Prostate gland (tissue), 2 donors: ENCODE results near the gene HIGD1B.

Source experiments
- POLR2AphosphoS5 ChIP-seq: sonication (generic); formaldehyde crosslinking; IDR thresholded peaks from one replicate; pipeline ENCODE4 v1.6.1; 2017; ENCODE audit warnings: antibody characterized with exemption
- TF ChIP-seq, protein P1 (sequence below), 4 experiments: fragments of 200-600 bp in 2 of 4; fragments of 450-650 bp in 2 of 4; sonication (generic) in 2 of 4; IDR thresholded peaks; 1 replicate in 3 of 4; 2 replicates in 1 of 4; pipeline ENCODE4 v1.5.1; 2016 to 2019; ENCODE audit warnings: antibody characterized with exemption in 4 of 4, mild to moderate bottlenecking in 2 of 4, moderate library complexity in 2 of 4

DNA sequence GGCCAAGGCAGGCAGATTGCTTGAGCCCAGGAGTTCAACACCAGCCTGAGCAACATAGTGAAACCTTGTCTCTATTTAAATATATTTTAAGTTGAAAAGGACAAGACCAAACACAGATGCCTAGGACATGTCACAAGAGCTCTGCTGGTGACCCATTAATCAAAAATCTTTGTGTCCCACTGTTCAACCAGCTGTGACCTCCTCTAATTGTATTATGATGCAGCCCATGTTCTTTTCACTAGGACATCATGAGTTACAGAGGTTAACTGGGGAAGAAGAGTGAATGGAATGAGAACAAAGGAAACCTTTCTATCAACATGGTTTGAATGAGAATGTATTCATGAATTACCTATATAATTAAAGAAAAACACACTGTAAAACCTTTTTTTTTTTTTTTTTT, 44.6 kb downstream of the HIGD1B start:
- TF ChIP-seq, protein P1, sequence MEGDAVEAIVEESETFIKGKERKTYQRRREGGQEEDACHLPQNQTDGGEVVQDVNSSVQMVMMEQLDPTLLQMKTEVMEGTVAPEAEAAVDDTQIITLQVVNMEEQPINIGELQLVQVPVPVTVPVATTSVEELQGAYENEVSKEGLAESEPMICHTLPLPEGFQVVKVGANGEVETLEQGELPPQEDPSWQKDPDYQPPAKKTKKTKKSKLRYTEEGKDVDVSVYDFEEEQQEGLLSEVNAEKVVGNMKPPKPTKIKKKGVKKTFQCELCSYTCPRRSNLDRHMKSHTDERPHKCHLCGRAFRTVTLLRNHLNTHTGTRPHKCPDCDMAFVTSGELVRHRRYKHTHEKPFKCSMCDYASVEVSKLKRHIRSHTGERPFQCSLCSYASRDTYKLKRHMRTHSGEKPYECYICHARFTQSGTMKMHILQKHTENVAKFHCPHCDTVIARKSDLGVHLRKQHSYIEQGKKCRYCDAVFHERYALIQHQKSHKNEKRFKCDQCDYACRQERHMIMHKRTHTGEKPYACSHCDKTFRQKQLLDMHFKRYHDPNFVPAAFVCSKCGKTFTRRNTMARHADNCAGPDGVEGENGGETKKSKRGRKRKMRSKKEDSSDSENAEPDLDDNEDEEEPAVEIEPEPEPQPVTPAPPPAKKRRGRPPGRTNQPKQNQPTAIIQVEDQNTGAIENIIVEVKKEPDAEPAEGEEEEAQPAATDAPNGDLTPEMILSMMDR (IDR thresholded peaks at IDR 0.05), result no peak
- TF ChIP-seq POLR2AphosphoS5, result no peak
